HG02623 (cell line): Measurements from ENCODE around the gene CEP126.

Experiments
- ATAC-seq: cut with Tn5 transposase; IDR thresholded peaks from one replicate; pipeline ENCODE4 v1.9.1; 2021; ENCODE audit warnings: moderate library complexity; ENCODE audit not compliant: unreplicated experiment

The CEP126 gene

GRCh38 chr11:102010776-102011494, 96.1 kb downstream of the CEP126 start:
- no peak for ATAC-seq

GRCh38 chr11:102012946-102013345, 98.1 kb downstream of the CEP126 start:
- no peak for ATAC-seq

- no peak for ATAC-seq
Observed at GRCh38 chr11:102014756-102015155, 99.9 kb downstream of the CEP126 start.

GRCh38 chr11:102017026-102017425, 102.2 kb downstream of the CEP126 start:
- ATAC-seq = no peak

- ATAC-seq = no peak
Observed at GRCh38 chr11:102026217-102026616, 111.4 kb downstream of the CEP126 start.

GRCh38 chr11:102026959-102027358, 112.1 kb downstream of the CEP126 start:
- ATAC-seq = no peak

- ATAC-seq = no peak
Observed at GRCh38 chr11:102036757-102037156, 121.9 kb downstream of the CEP126 start.

- no peak for ATAC-seq
Observed at GRCh38 chr11:102046841-102047240, 132.0 kb downstream of the CEP126 start.

GRCh38 chr11:102047305-102047924, 132.6 kb downstream of the CEP126 start, which contains the start of gene CFAP300:
TSS of gene CFAP300 (plus strand) at chr11:102047437. CDS start at chr11:102047471, 34 bp downstream.
- no peak for ATAC-seq
